ENCODE measurements around the gene MT1B.

- TF ChIP-seq, protein P1, sequence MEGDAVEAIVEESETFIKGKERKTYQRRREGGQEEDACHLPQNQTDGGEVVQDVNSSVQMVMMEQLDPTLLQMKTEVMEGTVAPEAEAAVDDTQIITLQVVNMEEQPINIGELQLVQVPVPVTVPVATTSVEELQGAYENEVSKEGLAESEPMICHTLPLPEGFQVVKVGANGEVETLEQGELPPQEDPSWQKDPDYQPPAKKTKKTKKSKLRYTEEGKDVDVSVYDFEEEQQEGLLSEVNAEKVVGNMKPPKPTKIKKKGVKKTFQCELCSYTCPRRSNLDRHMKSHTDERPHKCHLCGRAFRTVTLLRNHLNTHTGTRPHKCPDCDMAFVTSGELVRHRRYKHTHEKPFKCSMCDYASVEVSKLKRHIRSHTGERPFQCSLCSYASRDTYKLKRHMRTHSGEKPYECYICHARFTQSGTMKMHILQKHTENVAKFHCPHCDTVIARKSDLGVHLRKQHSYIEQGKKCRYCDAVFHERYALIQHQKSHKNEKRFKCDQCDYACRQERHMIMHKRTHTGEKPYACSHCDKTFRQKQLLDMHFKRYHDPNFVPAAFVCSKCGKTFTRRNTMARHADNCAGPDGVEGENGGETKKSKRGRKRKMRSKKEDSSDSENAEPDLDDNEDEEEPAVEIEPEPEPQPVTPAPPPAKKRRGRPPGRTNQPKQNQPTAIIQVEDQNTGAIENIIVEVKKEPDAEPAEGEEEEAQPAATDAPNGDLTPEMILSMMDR (IDR thresholded peaks at IDR 0.05) = no peak
- TF ChIP-seq POLR2AphosphoS5 (IDR thresholded peaks at IDR 0.05) (no peak), POLR2A (IDR thresholded peaks at IDR 0.05) (no peak), EP300 (IDR thresholded peaks at IDR 0.05) (no peak)
Measured at GRCh38 chr16:56691885-56692284, 40.2 kb downstream of the MT1B start.

Measured in sigmoid colon (tissue), 4 donors.